Choroid plexus epithelial cell (primary cell): ENCODE data around the gene DTYMK.
A peak's percentile ranks its signal among the peaks of the same experiment; 100 is the strongest.

Experiments
- DNase-seq: peaks from one replicate; pipeline ENCODE4 v3.0.0-alpha.2; 2010; ENCODE audit warnings: low read depth
- H3K4me3 ChIP-seq: 2 replicates; pipeline ENCODE4 v1.5.1; 2011; ENCODE audit warnings: low read depth, mild to moderate bottlenecking, control low read depth, low read length, moderate library complexity
- TF ChIP-seq, protein P1 (sequence below): conservative IDR thresholded peaks from 2 replicates; pipeline ENCODE4 v1.5.1; 2011; ENCODE audit warnings: low read depth, mild to moderate bottlenecking, control low read depth, inconsistent platforms, low read length, moderate library complexity

DTYMK gene

DNA sequence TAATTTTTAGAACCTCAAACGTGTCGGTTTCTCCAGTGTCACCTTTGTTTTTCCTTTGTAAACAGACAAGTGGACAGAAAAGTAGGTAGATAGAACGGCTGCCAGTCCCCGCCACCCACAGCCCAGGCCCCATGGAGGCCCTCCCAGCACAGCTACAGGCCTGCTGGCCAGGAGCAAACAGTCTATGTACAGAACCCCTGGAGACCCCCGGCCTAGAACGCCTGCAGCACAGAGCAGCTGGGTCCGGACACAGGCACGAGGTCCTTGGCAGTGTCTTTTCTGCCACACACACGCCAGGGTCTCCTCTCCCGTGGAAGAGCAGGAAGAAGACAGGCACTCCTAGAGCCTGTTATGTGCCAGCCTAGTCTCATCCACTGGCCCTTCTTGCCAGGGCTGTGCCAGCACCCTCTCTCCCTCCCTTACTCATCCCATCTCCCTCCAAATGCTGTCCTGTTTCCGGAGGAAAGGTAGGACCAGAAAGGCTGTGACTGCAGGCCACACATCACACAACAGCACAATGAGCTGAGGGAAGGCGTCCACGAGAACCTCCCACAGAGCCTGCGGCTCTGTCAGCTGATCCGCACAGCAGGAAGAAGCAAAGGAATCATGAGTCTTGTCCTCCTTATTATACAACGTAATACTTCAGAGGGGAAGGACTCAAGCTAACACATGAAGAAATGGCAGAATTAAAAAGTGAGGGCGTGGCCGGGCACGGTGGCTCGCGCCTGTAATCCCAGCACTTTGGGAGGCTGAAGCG, 7.7 kb downstream of the DTYMK start:
- DNase-seq, result peak; percentile 49
- TF ChIP-seq, protein P1, sequence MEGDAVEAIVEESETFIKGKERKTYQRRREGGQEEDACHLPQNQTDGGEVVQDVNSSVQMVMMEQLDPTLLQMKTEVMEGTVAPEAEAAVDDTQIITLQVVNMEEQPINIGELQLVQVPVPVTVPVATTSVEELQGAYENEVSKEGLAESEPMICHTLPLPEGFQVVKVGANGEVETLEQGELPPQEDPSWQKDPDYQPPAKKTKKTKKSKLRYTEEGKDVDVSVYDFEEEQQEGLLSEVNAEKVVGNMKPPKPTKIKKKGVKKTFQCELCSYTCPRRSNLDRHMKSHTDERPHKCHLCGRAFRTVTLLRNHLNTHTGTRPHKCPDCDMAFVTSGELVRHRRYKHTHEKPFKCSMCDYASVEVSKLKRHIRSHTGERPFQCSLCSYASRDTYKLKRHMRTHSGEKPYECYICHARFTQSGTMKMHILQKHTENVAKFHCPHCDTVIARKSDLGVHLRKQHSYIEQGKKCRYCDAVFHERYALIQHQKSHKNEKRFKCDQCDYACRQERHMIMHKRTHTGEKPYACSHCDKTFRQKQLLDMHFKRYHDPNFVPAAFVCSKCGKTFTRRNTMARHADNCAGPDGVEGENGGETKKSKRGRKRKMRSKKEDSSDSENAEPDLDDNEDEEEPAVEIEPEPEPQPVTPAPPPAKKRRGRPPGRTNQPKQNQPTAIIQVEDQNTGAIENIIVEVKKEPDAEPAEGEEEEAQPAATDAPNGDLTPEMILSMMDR, result no peak
- H3K4me3 ChIP-seq, result no peak overlapping the region

DNA sequence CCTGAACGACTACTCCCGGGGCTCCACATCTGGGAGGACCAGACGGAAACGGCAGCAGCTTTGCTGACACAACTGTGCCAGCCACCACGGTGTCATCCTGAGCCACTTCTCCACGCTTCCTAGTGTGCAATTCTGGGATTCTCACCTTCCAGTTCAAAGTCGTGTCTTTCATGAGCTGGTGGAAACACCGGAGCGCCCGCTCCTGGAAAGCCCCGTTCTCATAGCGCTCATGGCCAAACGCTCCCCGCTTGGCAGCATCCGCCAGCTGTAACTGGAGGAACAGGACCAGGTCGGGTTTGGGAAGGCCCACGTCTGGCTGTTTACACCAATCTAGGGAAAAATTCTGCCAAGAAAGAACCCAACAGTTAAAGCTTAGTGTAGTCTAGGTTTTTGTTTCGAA, 8.3 kb downstream of the DTYMK start:
- DNase-seq, result no peak
- TF ChIP-seq, protein P1, result no peak
- no peak overlapping the region for H3K4me3 ChIP-seq

DNA sequence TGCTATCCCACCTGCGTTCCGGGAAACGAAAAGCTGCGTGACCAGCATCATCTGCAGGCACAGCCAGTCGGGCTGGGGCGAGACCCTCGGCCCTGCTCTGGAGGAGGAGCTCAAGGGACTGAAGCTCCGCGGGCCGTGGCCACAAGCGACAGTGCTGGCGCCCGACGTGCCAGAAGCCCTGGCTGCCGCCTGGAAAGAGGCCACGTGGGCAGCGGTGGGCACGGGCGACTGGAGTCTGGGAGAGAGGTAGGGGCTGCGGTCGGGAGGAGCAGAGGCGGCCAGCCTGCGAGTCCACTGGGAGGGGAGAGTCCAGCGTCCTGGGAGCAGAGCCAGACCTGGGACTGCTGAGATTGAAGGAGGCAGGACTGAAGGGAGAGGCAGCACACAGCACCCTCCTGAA, 9.2 kb downstream of the DTYMK start:
- H3K4me3 ChIP-seq, result no peak overlapping the region
- TF ChIP-seq, protein P1, result no peak
- no peak for DNase-seq

DNA sequence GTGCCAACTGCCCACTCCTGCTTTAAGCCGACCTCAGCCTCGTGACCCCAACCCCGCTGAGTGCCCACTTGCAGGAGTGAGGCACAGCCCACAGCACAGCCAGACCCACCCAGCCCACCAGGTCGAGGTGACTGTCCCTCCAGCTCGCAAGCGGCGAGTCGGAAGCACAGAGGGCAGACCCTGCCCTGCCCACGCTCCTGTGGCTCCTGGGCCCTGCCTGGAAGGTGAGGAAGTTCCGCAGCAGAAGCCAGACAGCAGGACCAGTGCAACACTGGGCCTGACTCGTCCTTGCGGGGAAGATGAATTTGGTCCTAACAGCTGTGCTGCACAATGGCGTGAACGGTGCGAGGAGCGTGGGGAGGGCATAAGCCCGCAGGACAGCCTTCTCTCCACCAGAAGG, 9.9 kb downstream of the DTYMK start:
- H3K4me3 ChIP-seq, result no peak overlapping the region
- TF ChIP-seq, protein P1, result no peak

DNA sequence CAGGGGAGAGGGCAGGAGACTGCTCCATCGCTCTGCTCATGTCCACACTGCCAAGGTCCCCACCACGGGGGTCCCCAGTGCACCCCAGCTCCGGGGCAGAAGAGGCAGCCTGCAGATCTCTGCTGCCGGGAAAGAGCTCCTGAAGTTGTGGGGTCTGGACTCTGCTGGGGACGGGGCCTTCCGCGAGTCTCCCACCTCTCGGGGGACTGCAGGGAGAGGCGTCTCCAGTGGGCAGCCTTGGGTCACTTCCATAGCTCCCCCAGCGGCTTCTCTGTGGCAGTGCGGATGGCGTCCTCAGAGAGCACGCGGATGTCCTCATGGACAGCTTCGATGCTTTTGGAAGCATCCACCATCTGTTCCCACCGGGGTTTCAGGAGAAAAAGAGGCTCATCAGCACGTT, 10.7 kb downstream of the DTYMK start:
- TF ChIP-seq, protein P1, result peak; percentile 6
- no peak overlapping the region for H3K4me3 ChIP-seq
- DNase-seq, result no peak

More for the DNA sequence above, 9.9 kb downstream of the DTYMK start:
- DNase-seq, result no peak

DNA sequence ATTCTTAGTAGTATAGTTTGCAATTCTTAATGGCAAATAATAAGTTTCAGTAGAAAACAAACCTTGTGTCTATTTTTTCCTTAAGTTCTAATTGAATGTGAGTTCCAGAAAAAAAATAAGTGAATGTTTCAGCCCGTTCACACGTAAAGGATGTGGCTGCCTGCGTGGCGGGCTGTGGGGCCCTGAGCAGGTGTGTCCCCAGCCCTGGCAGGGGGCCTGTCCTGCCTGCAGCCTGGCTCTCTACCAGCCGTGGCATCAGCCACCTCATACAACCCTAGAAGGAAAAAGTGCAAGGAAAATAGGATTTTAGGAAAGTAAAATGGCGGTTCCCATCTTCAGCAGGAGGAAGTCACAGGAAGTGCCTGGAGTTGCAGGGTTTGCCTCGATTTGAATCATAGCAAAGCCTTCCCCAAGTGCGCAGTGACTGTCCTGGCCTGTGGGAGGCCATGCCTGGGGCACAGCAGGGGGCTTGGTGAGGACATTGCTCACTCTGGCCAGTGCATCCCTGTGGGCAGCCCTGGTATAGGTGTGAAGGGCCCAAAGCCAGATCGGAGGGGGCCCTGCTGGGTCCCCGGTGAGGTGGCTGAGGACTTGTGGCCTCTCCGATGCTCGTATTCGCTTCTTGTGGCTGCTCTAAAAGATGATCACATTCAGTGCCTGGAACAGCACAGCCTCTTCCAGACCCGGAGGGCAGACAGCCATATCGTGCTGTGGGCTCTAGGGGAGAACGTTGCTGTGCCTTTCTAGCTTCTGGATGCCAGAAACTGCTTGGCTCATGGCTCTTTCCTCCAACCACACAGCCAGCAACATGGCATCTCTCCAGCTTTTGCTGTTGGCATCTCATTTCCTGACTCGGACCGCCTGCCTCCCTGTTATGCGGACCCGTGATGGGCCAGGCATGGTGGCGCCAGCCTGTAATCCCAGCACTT, 12.6 kb downstream of the DTYMK start:
- no peak overlapping the region for H3K4me3 ChIP-seq
- TF ChIP-seq, protein P1, result peak; percentile 2
- peak; percentile 29 for DNase-seq
